ENCODE results near the gene INSYN2B.
"Not testable (repeated sequence)": the region's sequence is repeated elsewhere in the genome, so short reads cannot be mapped to it uniquely, and the experiment has no call there.

Gene INSYN2B

DNA sequence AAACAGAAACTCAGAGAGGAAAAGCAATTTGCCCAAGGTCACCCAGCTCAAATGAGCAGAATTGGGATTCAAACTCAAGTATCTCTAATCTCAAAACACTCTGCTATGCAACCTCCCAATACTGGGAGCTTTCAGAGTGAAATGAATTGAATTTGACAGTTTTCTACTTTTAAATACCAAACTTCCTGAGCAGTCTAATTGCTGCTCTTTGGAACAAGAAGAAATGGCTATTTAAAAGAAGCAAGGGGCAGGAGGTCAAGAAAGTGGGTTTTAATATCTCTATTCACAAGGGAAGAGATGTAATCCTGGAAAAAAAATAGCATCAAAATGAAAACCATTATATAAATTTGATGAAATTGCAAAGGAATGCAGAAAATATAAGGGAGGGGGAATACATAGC lies 142.6 kb downstream of the INSYN2B start:
- DNase-seq (ENCODE audit: low spot score): no peak
- TF ChIP-seq CTCF (IDR thresholded peaks at IDR 0.05; ENCODE audit: extremely low read depth, insufficient read depth, missing control alignments): no peak
- in situ Hi-C loops (cut with MboI; ENCODE audit: low pct_unique_long_range_greater_than_20kb, low sequenced_read_pairs, unreplicated experiment): no loop called here

- no peak for DNase-seq (ENCODE audit: low spot score)
- TF ChIP-seq CTCF (IDR thresholded peaks at IDR 0.05; ENCODE audit: extremely low read depth, insufficient read depth, missing control alignments): no peak
- in situ Hi-C loops (cut with MboI; ENCODE audit: low pct_unique_long_range_greater_than_20kb, low sequenced_read_pairs, unreplicated experiment): no loop called here
Measured at GRCh38 chr5:169836835-169837536, 143.3 kb downstream of the INSYN2B start.

DNA sequence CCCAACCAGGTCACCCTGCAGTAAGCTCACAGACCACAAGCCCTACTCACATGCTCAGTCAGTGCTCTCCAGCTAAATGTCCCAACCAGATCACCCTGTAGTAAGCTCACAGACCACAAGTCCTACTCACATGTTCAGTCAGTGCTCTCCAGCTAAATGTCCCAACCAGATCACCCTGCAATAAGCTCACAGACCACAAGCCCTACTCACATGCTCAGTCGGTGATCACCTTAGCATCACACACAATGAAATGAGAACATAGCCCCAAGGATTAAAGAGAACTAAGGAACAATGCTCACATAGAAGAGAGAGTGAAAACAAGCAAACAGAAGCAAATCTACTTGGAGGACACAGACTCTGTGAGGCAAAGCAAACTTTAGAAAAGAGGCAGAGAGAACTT lies 145.8 kb downstream of the INSYN2B start:
- in situ Hi-C loops (cut with MboI; ENCODE audit: low pct_unique_long_range_greater_than_20kb, low sequenced_read_pairs, unreplicated experiment); DNase-seq (ENCODE audit: low spot score): not testable (repeated sequence)

- DNase-seq (ENCODE audit: low spot score); in situ Hi-C loops (cut with MboI; ENCODE audit: low pct_unique_long_range_greater_than_20kb, low sequenced_read_pairs, unreplicated experiment): not testable (repeated sequence)
Measured at GRCh38 chr5:169833681-169834292, 146.5 kb downstream of the INSYN2B start.

GRCh38 chr5:169832845-169833244 lies 147.4 kb downstream of the INSYN2B start:
- in situ Hi-C loops (cut with MboI; ENCODE audit: low pct_unique_long_range_greater_than_20kb, low sequenced_read_pairs, unreplicated experiment): no loop called here
- TF ChIP-seq CTCF (IDR thresholded peaks at IDR 0.05; ENCODE audit: extremely low read depth, insufficient read depth, missing control alignments): no peak

DNA sequence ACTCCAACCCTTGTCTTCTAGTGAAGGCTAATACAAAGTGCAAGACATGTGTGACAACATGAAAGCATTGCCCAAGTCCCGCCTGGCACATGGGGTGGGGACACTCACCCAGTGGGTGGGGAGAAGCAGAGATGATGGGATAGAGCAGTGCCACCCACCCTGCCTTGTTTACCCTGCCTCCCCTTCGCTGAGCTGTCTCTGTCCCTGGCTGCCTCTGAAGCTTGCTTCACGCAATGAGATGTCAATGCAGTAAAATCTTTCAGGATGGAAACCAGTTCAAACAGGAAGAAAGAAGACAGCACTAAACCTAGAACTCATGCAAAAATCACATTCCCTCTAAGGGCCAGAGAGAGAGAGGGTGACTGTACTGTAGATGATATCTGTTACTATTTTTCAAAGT lies 148.0 kb downstream of the INSYN2B start:
- DNase-seq (ENCODE audit: low spot score): no peak
- in situ Hi-C loops (cut with MboI; ENCODE audit: low pct_unique_long_range_greater_than_20kb, low sequenced_read_pairs, unreplicated experiment): no loop called here
- TF ChIP-seq CTCF (IDR thresholded peaks at IDR 0.05; ENCODE audit: extremely low read depth, insufficient read depth, missing control alignments): no peak

More at GRCh38 chr5:169832845-169833244, 147.4 kb downstream of the INSYN2B start:
- DNase-seq (ENCODE audit: low spot score): no peak

DNA sequence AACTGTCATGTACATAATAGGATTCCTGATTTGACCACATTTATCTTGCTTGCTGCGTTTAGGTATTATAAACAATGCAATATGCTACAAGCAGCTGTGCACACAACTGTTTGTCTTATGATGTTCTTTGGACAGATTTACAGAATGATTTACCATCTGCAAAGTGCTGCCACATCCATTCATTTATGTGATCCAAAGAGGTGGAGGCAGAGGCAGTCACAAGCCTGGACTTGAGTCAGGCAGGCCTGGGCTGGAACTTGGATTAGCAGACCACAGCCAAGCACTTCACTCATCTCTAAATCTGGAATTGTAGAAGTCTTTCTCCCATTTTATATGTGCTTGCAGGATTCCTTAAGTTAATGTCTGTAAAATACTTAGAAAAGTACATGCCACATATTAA lies 149.0 kb downstream of the INSYN2B start:
- in situ Hi-C loops (cut with MboI; ENCODE audit: low pct_unique_long_range_greater_than_20kb, low sequenced_read_pairs, unreplicated experiment): no loop called here
- no peak for DNase-seq (ENCODE audit: low spot score)
- TF ChIP-seq CTCF (IDR thresholded peaks at IDR 0.05; ENCODE audit: extremely low read depth, insufficient read depth, missing control alignments): no peak

Measured in GM13977 (cell line).